ENCODE data around the gene WDTC1.

- no peak for TF ChIP-seq CTCF (IDR thresholded peaks at IDR 0.05)
- no peak for TF ChIP-seq EZH2 (IDR thresholded peaks at IDR 0.05; ENCODE audit: borderline replicate concordance, insufficient read depth, low read depth, low read length, poor library complexity, severe bottlenecking)
These were observed 82.4 kb downstream of the WDTC1 start for GRCh38 chr1:27316860-27317259.

Measured in B cell (primary cell).